Peyer's patch (tissue), 4 donors: ENCODE measurements around the gene LRP5.

Source experiments
- POLR2A ChIP-seq, 2 donors: fragments of 450-650 bp; IDR thresholded peaks; one replicate each; pipeline ENCODE4 v1.5.1; 2017; ENCODE audit warnings: antibody characterized with exemption in 2 of 2, mild to moderate bottlenecking in 2 of 2, moderate library complexity in 2 of 2
- TF ChIP-seq, protein P1 (sequence below), 6 experiments: fragments of 450-650 bp in 4 of 6; fragments of 200-600 bp in 2 of 6; sonication (generic) in 1 of 6; IDR thresholded peaks; one replicate each; pipeline ENCODE4 v1.5.1; 2017 to 2019; ENCODE audit warnings: antibody characterized with exemption in 6 of 6, mild to moderate bottlenecking in 3 of 6, moderate library complexity in 1 of 6

GRCh38 chr11:68450711-68451110 lies 138.3 kb downstream of the LRP5 start:
- TF ChIP-seq, protein P1, sequence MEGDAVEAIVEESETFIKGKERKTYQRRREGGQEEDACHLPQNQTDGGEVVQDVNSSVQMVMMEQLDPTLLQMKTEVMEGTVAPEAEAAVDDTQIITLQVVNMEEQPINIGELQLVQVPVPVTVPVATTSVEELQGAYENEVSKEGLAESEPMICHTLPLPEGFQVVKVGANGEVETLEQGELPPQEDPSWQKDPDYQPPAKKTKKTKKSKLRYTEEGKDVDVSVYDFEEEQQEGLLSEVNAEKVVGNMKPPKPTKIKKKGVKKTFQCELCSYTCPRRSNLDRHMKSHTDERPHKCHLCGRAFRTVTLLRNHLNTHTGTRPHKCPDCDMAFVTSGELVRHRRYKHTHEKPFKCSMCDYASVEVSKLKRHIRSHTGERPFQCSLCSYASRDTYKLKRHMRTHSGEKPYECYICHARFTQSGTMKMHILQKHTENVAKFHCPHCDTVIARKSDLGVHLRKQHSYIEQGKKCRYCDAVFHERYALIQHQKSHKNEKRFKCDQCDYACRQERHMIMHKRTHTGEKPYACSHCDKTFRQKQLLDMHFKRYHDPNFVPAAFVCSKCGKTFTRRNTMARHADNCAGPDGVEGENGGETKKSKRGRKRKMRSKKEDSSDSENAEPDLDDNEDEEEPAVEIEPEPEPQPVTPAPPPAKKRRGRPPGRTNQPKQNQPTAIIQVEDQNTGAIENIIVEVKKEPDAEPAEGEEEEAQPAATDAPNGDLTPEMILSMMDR (IDR thresholded peaks at IDR 0.05), result no peak
- TF ChIP-seq POLR2A (IDR thresholded peaks at IDR 0.05), result no peak
